Activated CD4-positive, alpha-beta memory T cell treated with anti-CD3 and anti-CD28 coated beads for 36 hours (primary cell): ENCODE measurements around the gene STMN3. TPM values are rescaled to one million over a fixed set of nuclear protein-coding genes. Genes with fewer than 3 reads are reported as not detected.
"Not testable (repeated sequence)": the region's sequence is repeated elsewhere in the genome, so short reads cannot be mapped to it uniquely, and the experiment has no call there.

ENCODE experiments used
- CTCF ChIA-PET: fragments of 350-600 bp; sonication (Branson Sonifier 250); formaldehyde crosslinking; loops from one replicate; lab custom pipeline; 2021; ENCODE audit warnings: antibody characterized with exemption, inconsistent platforms; lab: Charles Lee
- POLR2A ChIA-PET: fragments of 350-600 bp; sonication (Branson Sonifier 250); formaldehyde crosslinking; loops from one replicate; lab custom pipeline; 2021; ENCODE audit warnings: antibody characterized with exemption; lab: Charles Lee
- DNase-seq: peaks from one replicate; pipeline ENCODE4 v3.0.0-alpha.2; 2020
- H3K27ac Mint-ChIP-seq: one replicate; pipeline ENCODE4 v1.8.0; 2021; ENCODE audit warnings: mixed read lengths
- H3K27me3 Mint-ChIP-seq: one replicate; pipeline ENCODE4 v1.8.0; 2021; ENCODE audit warnings: mixed read lengths
- H3K36me3 Mint-ChIP-seq: one replicate; pipeline ENCODE4 v1.8.0; 2021; ENCODE audit warnings: mixed read lengths
- H3K4me1 Mint-ChIP-seq: one replicate; pipeline ENCODE4 v1.8.0; 2021; ENCODE audit warnings: low read depth, mixed read lengths
- H3K4me3 Mint-ChIP-seq: one replicate; pipeline ENCODE4 v1.8.0; 2021; ENCODE audit warnings: mild to moderate bottlenecking, mixed read lengths
- H3K9me3 Mint-ChIP-seq: one replicate; pipeline ENCODE4 v1.8.0; 2021; ENCODE audit warnings: mixed read lengths
- intact Hi-C: fragments of 100-400 bp; cut with micrococcal nuclease; formaldehyde crosslinking; loops from one replicate; pipeline ENCODE4 v1.15.1; 2023
- total RNA-seq, 2 experiments: library from RNA; stranded (reverse); gene quantifications; one replicate each; pipeline ENCODE4 v1.2.3, GENCODE V29; 2021

The STMN3 gene
- total RNA-seq, 2 experiments from 2014 or later: 17.3 to 18.0 TPM

DNA sequence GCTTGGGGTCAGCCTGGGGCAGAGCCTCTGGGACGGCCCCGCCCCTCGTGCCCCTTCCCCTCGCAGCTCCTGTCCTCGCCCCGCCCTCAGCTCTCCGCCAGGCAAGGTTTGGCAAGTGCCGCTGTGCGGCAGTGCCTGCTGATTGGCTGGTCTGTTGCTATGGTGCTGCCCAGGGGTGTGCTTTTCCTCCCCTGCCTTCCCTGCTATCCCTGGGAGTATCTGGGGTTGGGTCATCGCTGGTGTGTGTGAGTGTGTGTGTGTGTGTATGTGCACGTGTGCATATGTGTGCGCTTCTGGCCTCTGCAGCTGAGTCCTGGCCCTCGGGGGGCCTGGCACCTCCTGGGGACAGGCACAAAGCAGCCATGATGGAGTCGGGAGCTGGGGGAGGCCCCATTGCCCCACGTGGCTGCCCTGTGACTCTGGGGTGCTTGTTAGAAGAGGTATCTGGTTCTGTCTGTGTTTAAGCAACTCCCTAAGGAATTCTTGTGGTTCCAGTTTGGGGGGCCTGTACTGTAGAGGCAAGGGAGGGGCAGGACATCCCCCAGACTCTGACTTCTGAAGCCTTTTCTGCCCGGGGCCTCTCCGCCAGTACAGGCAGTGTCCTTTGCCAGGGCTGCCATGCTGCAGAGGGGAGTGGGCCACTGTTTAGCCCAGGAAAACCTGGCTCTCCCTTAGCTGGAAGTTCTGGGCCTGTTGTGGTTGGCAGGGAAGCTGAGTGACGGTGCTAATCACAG lies 11.8 kb upstream of the STMN3 start:
- Mint-ChIP-seq H3K27me3 (no peaks in the 10 kb centered on the region), H3K4me3 (no peak overlapping the region), H3K4me1 (peaks cover under 1% of the 10 kb centered on the region), H3K9me3 (no peaks in the 10 kb centered on the region), H3K27ac (no peak overlapping the region), H3K36me3 (peaks cover 36% of the 10 kb centered on the region)
- DNase-seq: no peak
- intact Hi-C loops: no loop called here
- POLR2A ChIA-PET: no interaction called here
- CTCF ChIA-PET: no interaction called here

DNA sequence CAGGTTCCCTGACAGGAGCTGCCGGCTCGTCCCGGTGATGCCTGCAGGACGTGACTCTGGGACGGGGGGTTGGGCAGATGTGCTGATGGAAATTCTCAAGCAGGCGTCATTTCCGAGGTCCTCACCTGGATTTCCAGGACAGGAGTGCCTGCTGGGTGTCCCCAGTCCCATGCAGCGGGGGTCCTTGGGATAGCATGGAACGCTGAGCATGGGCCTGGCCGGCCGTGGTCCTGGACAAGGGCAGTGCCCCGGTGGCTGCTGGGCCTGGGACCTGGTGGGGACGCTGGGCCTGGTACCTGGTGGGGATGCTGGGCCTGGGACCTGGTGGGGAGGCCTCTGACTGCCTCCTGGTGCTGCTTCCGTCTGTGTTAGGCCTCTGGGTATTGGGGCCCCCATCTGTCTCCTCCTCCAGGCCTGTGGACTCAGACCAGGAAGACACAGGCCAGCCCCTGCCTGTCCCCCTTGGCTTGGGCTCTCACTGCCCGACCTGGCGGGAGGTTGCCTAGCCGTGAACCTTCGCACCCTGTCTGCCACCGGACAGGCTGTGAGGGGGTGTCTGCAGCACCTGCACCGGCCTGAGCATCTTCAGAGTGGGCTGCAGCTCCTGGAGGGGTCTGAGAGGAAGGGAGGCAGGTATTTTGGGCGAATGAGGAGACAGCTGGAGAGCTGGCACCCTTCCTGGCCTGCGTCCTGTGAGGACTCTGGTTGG lies 11.1 kb upstream of the STMN3 start:
- no peaks in the 10 kb centered on the region for H3K9me3 Mint-ChIP-seq
- intact Hi-C loops: no loop called here
- CTCF ChIA-PET: no interaction called here

DNA sequence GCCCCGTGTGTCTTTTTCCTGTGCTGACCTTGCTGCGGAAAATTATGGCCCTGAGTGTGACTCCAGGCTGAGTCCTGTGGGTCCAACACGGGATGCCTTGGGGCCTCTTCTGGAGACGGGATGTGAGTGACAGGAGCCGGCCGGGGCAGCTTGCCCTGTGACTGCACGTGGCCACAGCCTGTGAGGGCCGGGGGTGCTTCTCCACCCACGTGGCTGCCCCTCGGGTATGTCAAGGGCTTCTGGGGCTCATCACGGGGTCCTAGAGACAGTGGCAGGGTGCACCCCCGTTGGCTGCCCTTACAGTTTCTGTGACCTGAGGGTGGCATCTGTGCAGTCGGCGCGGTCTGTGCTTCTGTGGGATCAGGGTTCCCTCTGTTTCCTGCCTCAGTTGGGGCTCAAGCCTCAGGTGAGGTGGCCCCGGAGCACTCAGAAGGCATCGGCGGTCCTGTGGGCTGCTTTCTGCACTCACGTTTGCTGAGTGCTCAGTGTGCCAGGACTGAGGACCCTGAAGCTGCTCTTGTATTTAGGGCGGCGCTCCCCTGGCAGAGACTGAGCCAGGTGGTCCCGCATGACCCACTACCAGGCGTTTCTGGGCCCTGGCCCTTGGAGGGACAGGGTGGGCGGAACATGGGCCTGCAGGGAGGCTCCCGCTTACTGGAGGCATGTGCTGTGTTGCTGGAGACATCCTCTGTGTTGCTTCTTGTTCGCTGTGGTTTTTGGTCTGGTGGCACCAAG lies 10.3 kb upstream of the STMN3 start:
- Mint-ChIP-seq H3K4me3 (no peak overlapping the region), H3K4me1 (peaks cover 16% of the 10 kb centered on the region), H3K9me3 (no peaks in the 10 kb centered on the region), H3K36me3 (peaks cover 32% of the 10 kb centered on the region), H3K27ac (no peak overlapping the region), H3K27me3 (no peaks in the 10 kb centered on the region)
- CTCF ChIA-PET: interaction anchor here (0.6 kb wide), 1 partner anchor 394 kb away, joined by 3 read pairs; no protein-coding TSS in a partner anchor
- no peak for DNase-seq
- POLR2A ChIA-PET: no interaction called here
- intact Hi-C loops: no loop called here

More for the DNA sequence above, 11.1 kb upstream of the STMN3 start:
- H3K4me1 Mint-ChIP-seq: peaks cover 8% of the 10 kb centered on the region
- POLR2A ChIA-PET: no interaction called here
- H3K36me3 Mint-ChIP-seq: peaks cover 39% of the 10 kb centered on the region
- H3K27ac Mint-ChIP-seq: no peak overlapping the region
- DNase-seq: no peak
- H3K4me3 Mint-ChIP-seq: no peak overlapping the region
- H3K27me3 Mint-ChIP-seq: no peaks in the 10 kb centered on the region

DNA sequence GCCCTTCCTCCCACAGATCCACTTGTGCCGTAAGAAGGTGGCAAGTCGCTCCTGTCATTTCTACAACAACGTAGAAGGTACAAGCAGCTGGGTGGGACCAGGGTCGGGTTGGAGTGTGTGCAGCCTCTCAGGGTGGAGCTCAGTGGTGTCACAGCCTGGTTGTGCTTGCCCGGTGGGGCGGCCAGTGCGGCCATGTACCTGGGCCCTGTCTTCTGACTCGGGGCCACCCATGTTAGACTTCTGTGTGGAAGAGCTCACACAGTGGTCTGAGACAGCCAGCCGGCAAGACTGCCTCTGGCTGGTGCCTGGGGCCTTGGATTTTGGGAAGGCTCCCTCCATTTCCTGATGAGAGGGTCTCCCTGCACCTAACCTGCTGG lies 9.6 kb upstream of the STMN3 start:
- intact Hi-C loops: no loop called here
- Mint-ChIP-seq H3K36me3 (peaks cover 27% of the 10 kb centered on the region), H3K27ac (no peak overlapping the region), H3K27me3 (no peaks in the 10 kb centered on the region), H3K9me3 (no peaks in the 10 kb centered on the region), H3K4me1 (peaks cover 17% of the 10 kb centered on the region), H3K4me3 (no peak overlapping the region)
- no peak for DNase-seq
- CTCF ChIA-PET: interaction anchor here (0.6 kb wide), 1 partner anchor 394 kb away, joined by 3 read pairs; no protein-coding TSS in a partner anchor
- POLR2A ChIA-PET: interaction anchor here (1.4 kb wide), 1 partner anchor 9 kb away, joined by 3 read pairs; the partner anchor contains the start of gene STMN3

DNA sequence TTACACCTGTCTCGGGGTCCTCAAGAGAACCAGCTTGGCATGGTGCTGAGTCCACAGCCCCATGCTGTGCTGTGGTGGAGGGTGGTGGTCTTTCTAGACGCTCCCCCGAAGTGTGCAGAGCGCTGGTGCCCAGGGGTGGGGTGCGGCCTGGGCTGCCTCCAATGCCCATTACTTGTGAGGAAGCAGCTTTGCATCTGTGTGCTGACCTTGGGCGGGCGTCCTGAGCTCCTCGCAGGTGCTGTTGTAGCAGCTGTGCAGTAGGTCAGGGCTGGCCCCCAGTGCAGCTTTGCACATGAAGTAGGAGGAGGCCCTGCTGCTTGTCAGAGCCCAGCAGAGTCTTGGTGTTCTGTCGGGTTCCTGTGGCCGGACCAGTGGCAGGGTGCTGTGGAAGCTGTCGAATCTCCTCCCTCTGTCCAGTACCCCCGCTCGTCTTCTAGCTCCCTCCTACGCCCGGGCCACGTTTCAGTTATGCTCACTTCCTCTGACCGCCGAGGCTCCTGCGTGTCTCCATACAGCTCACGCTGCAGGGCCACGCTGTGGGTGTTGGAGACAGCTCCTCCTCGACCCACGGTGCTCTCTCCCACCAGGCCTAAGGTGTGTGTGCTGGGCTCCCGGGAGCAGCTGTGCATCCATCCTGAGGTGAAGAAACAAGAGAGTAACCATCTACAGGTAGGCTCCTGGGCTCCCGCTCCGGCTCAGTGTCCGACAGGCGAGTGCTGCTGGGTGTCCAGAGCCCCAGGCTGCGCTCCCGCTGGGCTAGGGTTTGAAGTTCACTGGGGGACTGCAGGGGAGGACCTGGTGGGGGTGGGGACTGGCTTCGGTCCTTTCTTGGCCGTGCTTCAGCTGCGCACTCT lies 9.0 kb upstream of the STMN3 start:
- H3K9me3 Mint-ChIP-seq: no peaks in the 10 kb centered on the region
- intact Hi-C loops: no loop called here

DNA sequence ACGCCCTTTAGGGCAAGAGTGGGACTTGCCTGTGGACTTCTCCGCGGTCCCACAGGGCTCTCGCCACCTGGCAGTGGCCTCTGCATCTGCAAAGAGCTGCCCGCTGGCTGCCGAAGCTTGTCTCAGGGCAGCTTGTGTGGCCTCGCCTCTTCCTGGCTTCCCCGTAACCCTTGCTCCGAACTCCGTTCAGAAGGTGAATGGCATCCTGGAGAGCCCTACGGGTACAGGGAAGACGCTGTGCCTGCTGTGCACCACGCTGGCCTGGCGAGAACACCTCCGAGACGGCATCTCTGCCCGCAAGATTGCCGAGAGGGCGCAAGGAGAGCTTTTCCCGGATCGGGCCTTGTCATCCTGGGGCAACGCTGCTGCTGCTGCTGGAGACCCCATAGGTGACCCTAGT lies 7.9 kb upstream of the STMN3 start:
- Mint-ChIP-seq H3K36me3 (peaks cover 22% of the 10 kb centered on the region), H3K4me1 (peaks cover 17% of the 10 kb centered on the region), H3K9me3 (no peaks in the 10 kb centered on the region), H3K27ac (no peak overlapping the region), H3K4me3 (no peak overlapping the region), H3K27me3 (no peaks in the 10 kb centered on the region)
- ChIA-PET CTCF (interaction anchor here (0.7 to 1.2 kb wide), 2 partner anchors 123 to 125 kb away, joined by 3 read pairs; no protein-coding TSS in a partner anchor), POLR2A (interaction anchor here (1.4 kb wide), 1 partner anchor 7 kb away, joined by 3 read pairs; the partner anchor contains the start of gene STMN3)
- intact Hi-C loops: no loop called here
- no peak for DNase-seq

More for the DNA sequence above, 9.0 kb upstream of the STMN3 start:
- no peak for DNase-seq
- Mint-ChIP-seq H3K36me3 (peaks cover 24% of the 10 kb centered on the region), H3K27me3 (no peaks in the 10 kb centered on the region), H3K4me3 (no peak overlapping the region), H3K27ac (no peak overlapping the region), H3K4me1 (peaks cover 17% of the 10 kb centered on the region)
- POLR2A ChIA-PET: interaction anchor here (1.4 kb wide), 1 partner anchor 9 kb away, joined by 3 read pairs; the partner anchor contains the start of gene STMN3
- CTCF ChIA-PET: interaction anchor here (0.6 to 1.2 kb wide), 2 partner anchors 79 to 124 kb away, joined by 3 read pairs; no protein-coding TSS in a partner anchor

DNA sequence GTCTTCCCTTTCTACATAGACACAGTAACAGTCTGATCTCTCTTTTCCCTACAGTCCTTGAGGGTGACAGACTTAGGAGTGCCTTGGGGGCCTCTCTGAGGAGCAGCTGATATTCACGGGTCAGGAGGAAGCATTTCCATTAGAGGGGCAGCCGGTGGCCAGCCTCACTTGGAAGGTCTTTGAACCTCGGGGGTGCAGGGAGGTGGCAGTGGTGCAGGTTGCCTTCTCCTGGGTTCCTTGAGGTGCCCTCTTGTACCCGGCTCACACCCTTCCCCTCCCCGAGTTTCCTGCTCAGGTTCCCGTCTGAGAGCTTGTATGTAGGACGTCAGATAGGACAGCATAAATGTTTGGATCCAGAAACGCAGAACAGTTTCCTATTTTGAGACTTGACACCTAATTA lies 7.4 kb upstream of the STMN3 start:
- POLR2A ChIA-PET: no interaction called here

DNA sequence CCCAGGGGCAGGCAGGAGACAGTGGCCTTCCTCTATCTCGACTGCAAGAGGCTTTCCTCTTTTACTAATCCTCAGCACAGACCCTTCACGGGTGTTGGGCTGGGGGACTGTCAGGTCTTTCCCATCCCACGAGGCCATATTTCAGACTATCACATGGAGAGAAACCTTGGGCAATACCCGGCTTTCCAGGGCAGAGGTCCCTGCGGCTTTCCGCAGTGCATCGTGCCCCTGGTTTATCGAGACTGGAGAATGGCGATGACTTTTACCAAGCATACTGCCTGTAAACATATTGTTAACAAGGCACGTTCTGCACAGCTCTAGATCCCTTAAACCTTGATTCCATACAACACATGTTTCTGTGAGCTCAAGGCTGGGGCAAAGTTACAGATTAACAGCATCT lies 7.0 kb upstream of the STMN3 start:
- POLR2A ChIA-PET, DNase-seq, intact Hi-C loops, H3K27ac Mint-ChIP-seq, H3K27me3 Mint-ChIP-seq, H3K9me3 Mint-ChIP-seq, CTCF ChIA-PET: not testable (repeated sequence)
- H3K36me3 Mint-ChIP-seq: peaks cover 18% of the 10 kb centered on the region
- peaks cover 17% of the 10 kb centered on the region for H3K4me1 Mint-ChIP-seq
- H3K4me3 Mint-ChIP-seq: peak overlapping the region; percentile 92

More for the DNA sequence above, 7.4 kb upstream of the STMN3 start:
- intact Hi-C loops: no loop called here
- Mint-ChIP-seq H3K4me3 (no peak overlapping the region), H3K36me3 (peaks cover 18% of the 10 kb centered on the region), H3K9me3 (no peaks in the 10 kb centered on the region), H3K27me3 (no peaks in the 10 kb centered on the region), H3K27ac (no peak overlapping the region), H3K4me1 (peaks cover 17% of the 10 kb centered on the region)
- CTCF ChIA-PET: interaction anchor here (0.7 kb wide), 1 partner anchor 123 kb away, joined by 3 read pairs; no protein-coding TSS in a partner anchor
- DNase-seq: no peak

DNA sequence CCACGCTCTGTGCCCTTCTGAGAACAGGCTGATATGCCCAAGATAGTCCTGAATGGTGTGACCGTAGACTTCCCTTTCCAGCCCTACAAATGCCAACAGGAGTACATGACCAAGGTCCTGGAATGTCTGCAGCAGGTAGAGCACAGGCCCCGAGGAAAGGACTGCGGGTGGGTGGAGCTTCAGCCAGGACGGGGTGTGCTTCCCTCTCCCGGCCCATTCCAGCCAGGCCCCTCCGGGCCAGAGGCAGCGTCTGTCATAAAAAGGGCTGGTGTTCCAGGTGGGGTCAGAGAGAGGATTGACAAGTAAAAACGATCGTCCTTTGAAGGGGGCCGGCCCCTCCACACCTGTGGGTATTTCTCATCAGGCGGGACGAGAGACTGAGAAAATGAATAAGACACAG lies 6.1 kb upstream of the STMN3 start:
- H3K4me3 Mint-ChIP-seq: peak overlapping the region; percentile 92
- H3K36me3 Mint-ChIP-seq: peaks cover 15% of the 10 kb centered on the region
- H3K27me3 Mint-ChIP-seq: no peaks in the 10 kb centered on the region
- intact Hi-C loops: loop anchor here (5.0 kb wide), 1 partner anchor 78 kb away; the partner anchor contains the start of genes LIME1 and SLC2A4RG
- no peak for DNase-seq
- H3K9me3 Mint-ChIP-seq: no peaks in the 10 kb centered on the region
- H3K4me1 Mint-ChIP-seq: peaks cover 22% of the 10 kb centered on the region
- ChIA-PET POLR2A (no interaction called here), CTCF (no interaction called here)
- H3K27ac Mint-ChIP-seq: no peak overlapping the region

DNA sequence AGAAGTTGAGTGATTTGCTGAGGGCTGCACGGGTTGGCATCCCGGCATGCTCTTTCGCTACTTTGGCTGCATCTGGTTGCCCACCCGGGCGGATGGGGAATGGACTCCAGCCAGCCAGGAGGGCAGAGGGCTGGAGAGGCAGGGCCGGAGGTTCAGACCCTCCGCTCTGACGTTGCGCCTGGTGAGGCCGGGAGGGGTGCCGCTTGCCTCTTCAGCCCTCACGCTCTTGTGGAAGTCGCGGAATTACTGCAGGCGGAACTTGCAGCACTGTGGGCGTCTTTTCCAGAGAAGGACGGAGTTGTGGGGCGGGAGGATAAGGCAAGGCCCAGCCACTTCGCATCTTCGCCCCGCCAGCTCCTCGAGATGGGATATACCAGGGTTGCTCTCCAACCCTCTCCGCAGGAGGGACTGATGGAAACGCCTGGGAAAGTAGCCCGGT lies 5.5 kb upstream of the STMN3 start:
- Mint-ChIP-seq H3K27ac (peak overlapping the region; percentile 93), H3K4me1 (peaks cover 28% of the 10 kb centered on the region), H3K36me3 (peaks cover 15% of the 10 kb centered on the region), H3K27me3 (no peaks in the 10 kb centered on the region), H3K4me3 (peak overlapping the region; percentile 92), H3K9me3 (no peaks in the 10 kb centered on the region)
- POLR2A ChIA-PET: interaction anchor here (1.0 to 2.0 kb wide), 4 partner anchors 17 to 206 kb away, joined by 3 to 17 read pairs (median 6); partner anchors contain the start of genes GMEB2 and TPD52L2
- DNase-seq: peak; percentile 53
- intact Hi-C loops: loop anchor here (5.0 kb wide), 1 partner anchor 79 kb away; the partner anchor contains the start of genes LIME1 and SLC2A4RG
- CTCF ChIA-PET: interaction anchor here (0.8 to 1.6 kb wide), 9 partner anchors 10 to 322 kb away, joined by 3 to 11 read pairs (median 4); partner anchors contain the start of genes ARFRP1, GMEB2, PRPF6 and PTK6
